GM10248 (cell line): Measurements from ENCODE around the gene NEK10.
"Not testable (repeated sequence)": the region's sequence is repeated elsewhere in the genome, so short reads cannot be mapped to it uniquely, and the experiment has no call there.

Experiments
- CTCF ChIA-PET: fragments of 300-600 bp; sonication (Branson Sonifier 250); formaldehyde crosslinking; extraction: SDS; loops from one replicate; lab custom pipeline; 2021; ENCODE audit warnings: antibody characterized with exemption; lab: Yijun Ruan, JAX
- POLR2A ChIA-PET: fragments of 350-650 bp; sonication (Branson Sonifier 250); formaldehyde crosslinking; extraction: SDS; loops from one replicate; lab custom pipeline; 2020; ENCODE audit warnings: antibody characterized with exemption; lab: Yijun Ruan, JAX
- DNase-seq: peaks from one replicate; pipeline ENCODE4 v3.0.0; 2012; ENCODE audit errors: extremely low spot score
- CTCF ChIP-seq: IDR thresholded peaks from 2 replicates; pipeline ENCODE4 v1.5.1; 2012; ENCODE audit warnings: mild to moderate bottlenecking, low read depth; ENCODE audit errors: extremely low read depth, missing control alignments, control extremely low read depth

The NEK10 gene

DNA sequence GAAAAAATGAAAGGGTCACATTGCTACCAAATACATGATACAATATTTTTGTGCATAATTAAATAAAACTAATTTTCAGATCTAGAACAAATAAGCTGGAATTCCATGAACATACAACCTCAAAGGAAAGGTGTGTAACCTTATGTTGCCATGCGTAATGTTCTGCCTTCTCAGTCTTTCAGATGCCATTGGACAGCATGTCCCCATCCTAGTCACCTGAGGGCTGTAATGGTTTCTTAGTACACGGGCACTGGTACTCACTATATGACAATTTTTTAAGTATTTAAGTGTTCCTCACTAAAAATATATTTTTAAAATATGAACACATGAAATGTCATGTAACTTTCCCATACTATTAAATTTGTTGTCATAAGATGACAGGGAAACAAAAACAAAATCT lies 24.1 kb downstream of the NEK10 start:
- ChIA-PET POLR2A (no interaction called here), CTCF (interaction anchor here (2.1 kb wide), 1 partner anchor 10 kb away, joined by 13 read pairs; no protein-coding TSS in a partner anchor)
- no peak for DNase-seq
- no peak for TF ChIP-seq CTCF

- ChIA-PET CTCF (interaction anchor here (1.1 to 2.1 kb wide), 2 partner anchors 11 to 22 kb away, joined by 3 to 13 read pairs; no protein-coding TSS in a partner anchor), POLR2A (no interaction called here)
Observed at GRCh38 chr3:27344192-27344591, 25.0 kb downstream of the NEK10 start.

GRCh38 chr3:27342267-27342666 lies 26.9 kb downstream of the NEK10 start:
- DNase-seq = no peak
- ChIA-PET CTCF (no interaction called here), POLR2A (no interaction called here)
- no peak for TF ChIP-seq CTCF

More at GRCh38 chr3:27344192-27344591, 25.0 kb downstream of the NEK10 start:
- no peak for DNase-seq
- no peak for TF ChIP-seq CTCF

- TF ChIP-seq CTCF = no peak
- POLR2A ChIA-PET = no interaction called here
Observed at GRCh38 chr3:27340534-27340933, 28.6 kb downstream of the NEK10 start.

DNA sequence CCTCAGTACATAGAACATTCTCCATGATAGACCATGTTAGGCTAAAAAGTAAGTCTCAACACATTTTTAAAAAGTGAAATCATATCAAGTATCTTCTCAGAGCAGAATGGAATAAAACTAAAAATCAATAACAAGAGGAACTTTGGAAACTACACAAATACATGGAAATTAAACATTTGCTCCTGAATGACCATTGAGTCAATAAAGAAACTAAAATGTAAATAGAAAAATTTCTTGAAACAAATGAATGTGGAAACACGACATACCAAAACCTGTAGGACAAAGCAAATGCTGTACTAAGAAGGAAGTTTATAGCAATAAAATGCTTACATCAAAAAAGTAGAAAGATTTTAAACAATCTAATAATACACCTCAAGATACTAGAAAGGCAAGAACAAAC lies 33.6 kb downstream of the NEK10 start:
- ChIA-PET POLR2A (no interaction called here), CTCF (no interaction called here)
- DNase-seq = no peak
- no peak for TF ChIP-seq CTCF

More at GRCh38 chr3:27340534-27340933, 28.6 kb downstream of the NEK10 start:
- DNase-seq = no peak
- CTCF ChIA-PET = interaction anchor here (1.1 kb wide), 1 partner anchor 9 kb away, joined by 3 read pairs; no protein-coding TSS in a partner anchor

GRCh38 chr3:27333843-27334242 lies 35.3 kb downstream of the NEK10 start:
- CTCF ChIA-PET = no interaction called here
- no peak for TF ChIP-seq CTCF
- POLR2A ChIA-PET = no interaction called here

GRCh38 chr3:27328982-27329762 lies 40.0 kb downstream of the NEK10 start:
- DNase-seq, POLR2A ChIA-PET: not testable (repeated sequence)
- CTCF ChIA-PET = interaction anchor here (1.1 kb wide), 1 partner anchor 17 kb away, joined by 3 read pairs; no protein-coding TSS in a partner anchor

More at GRCh38 chr3:27333843-27334242, 35.3 kb downstream of the NEK10 start:
- no peak for DNase-seq
